PC-9 (cell line): ENCODE data around the gene DEF6.

Source experiments
- CTCF ChIP-seq: fragments of 200-600 bp; sonication (generic); conservative IDR thresholded peaks from 2 replicates; pipeline ENCODE4 v1.6.1; 2017; ENCODE audit warnings: mixed run types, antibody characterized with exemption, mild to moderate bottlenecking, moderate library complexity
- EZH2 ChIP-seq: fragments of 200-600 bp; sonication (generic); IDR thresholded peaks from 2 replicates; pipeline ENCODE4 v1.8.0; 2017; ENCODE audit warnings: antibody characterized with exemption, low read depth

DNA sequence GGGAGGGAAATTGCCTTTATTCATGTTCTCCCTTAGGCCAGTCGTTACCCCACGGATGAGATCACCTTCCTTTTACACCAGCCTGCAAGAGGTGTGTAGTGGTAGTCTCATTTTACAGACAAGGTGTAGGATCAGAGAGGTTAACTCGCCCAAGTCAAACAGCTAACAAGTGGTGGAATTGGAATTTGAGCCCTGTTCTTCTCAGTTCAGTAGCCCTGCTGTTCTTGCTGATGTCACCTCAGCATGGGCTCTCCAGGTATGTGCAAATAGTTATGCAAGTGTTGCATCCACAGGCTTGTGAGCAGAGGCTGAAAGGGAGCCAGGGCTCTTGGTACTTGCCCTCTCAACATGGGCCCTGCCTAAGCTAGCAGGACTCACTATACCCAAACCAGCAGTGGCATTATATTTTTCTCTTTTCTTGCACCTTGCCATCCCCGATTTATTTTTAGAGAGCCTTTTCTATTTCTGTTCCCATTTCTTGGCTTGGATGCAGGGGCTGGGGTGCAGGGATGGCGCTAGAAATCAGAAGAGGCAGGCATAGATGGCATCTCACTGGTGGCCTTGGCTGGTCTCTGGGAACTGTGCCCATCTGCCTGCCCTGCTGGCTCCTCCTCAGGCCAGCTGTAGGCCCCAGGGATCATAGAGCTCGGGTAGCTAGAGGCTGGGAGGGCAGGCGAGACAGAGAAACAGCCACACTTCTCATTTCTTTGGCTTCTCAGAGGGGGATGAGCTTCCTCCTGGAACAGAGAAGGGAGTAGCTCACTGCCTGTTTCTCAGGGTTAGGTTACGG lies 62.9 kb downstream of the DEF6 start:
- no peak for TF ChIP-seq EZH2
- no peak for TF ChIP-seq CTCF
